Bronchial epithelial cell (primary cell): ENCODE results near the gene USP17L15. TPM values are rescaled to one million over a fixed set of nuclear protein-coding genes. Genes with fewer than 3 reads are reported as not detected.
"Not testable (repeated sequence)": the region's sequence is repeated elsewhere in the genome, so short reads cannot be mapped to it uniquely, and the experiment has no call there.

Experiments
- DNase-seq: peaks from one replicate; pipeline ENCODE4 v3.0.0-alpha.2; 2010; ENCODE audit warnings: low read depth
- FAIRE-seq: peaks from 2 replicates; lab custom pipeline; 2011; peaks lifted over from hg19 to GRCh38; lab: Jason Lieb, UNC
- H3K27me3 ChIP-seq: 2 replicates; pipeline ENCODE4 v1.5.1; 2011; ENCODE audit warnings: low read length; ENCODE audit not compliant: control insufficient read depth, insufficient read depth
- H3K36me3 ChIP-seq: 2 replicates; pipeline ENCODE4 v1.5.1; 2011; ENCODE audit warnings: low read length; ENCODE audit not compliant: control insufficient read depth, insufficient read depth
- H3K4me3 ChIP-seq: 2 replicates; pipeline ENCODE4 v1.5.1; 2011; ENCODE audit warnings: mild to moderate bottlenecking, low read depth, low read length, control low read depth
- total RNA-seq: library from RNA; depleted of rRNA; stranded (reverse); fragments of >200 nt; gene quantifications from 2 replicates; pipeline ENCODE4 v1.2.1, GENCODE V29; 2014

The USP17L15 gene, protein sequence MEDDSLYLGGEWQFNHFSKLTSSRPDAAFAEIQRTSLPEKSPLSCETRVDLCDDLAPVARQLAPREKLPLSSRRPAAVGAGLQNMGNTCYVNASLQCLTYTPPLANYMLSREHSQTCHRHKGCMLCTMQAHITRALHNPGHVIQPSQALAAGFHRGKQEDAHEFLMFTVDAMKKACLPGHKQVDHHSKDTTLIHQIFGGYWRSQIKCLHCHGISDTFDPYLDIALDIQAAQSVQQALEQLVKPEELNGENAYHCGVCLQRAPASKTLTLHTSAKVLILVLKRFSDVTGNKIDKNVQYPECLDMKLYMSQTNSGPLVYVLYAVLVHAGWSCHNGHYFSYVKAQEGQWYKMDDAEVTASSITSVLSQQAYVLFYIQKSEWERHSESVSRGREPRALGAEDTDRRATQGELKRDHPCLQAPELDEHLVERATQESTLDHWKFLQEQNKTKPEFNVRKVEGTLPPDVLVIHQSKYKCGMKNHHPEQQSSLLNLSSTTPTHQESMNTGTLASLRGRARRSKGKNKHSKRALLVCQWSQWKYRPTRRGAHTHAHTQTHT
- not detected in 2 replicates for total RNA-seq

DNA sequence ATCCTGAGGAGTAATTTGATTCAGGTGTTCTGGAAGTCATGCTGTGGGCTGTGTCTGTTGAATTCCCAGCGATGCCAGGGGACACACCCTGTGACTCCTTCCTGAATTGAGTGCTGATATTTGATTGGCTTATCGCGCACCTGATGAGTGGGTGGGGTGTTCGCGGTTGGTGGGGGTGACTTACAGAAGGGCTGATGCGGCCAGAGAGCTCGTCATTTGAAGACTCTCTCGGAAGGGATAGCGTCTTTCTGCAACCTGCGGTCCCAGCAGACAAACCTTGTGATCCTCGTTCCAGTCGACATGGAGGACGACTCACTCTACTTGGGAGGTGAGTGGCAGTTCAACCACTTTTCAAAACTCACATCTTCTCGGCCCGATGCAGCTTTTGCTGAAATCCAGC is at the start of gene USP17L15:
Gene USP17L15, plus strand, starts transcription at position 301 of the 400 bp plus-strand sequence. Its CDS starts 0 bp downstream, at position 301.
- not testable (repeated sequence) for H3K4me3 ChIP-seq, H3K36me3 ChIP-seq, FAIRE-seq, H3K27me3 ChIP-seq, DNase-seq

DNA sequence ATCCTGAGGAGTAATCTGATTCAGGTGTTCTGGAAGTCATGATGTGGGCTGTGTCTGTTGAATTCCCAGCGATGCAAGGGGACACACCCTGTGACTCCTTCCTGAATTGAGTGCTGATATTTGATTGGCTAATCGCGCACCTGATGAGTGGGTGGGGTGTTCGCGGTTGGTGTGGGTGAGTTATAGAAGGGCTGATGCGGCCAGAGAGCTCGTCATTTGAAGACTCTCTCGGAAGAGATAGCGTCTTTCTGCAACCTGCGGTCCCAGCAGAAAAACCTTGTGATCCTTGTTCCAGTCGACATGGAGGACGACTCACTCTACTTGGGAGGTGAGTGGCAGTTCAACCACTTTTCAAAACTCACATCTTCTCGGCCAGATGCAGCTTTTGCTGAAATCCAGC is 23.8 kb upstream of the USP17L15 start, which contains the start of gene USP17L10:
Gene USP17L10, plus strand, starts transcription at position 301 of the 400 bp plus-strand sequence. Its CDS starts 0 bp downstream, at position 301.
- not testable (repeated sequence) for FAIRE-seq, H3K4me3 ChIP-seq, DNase-seq, H3K27me3 ChIP-seq, H3K36me3 ChIP-seq

DNA sequence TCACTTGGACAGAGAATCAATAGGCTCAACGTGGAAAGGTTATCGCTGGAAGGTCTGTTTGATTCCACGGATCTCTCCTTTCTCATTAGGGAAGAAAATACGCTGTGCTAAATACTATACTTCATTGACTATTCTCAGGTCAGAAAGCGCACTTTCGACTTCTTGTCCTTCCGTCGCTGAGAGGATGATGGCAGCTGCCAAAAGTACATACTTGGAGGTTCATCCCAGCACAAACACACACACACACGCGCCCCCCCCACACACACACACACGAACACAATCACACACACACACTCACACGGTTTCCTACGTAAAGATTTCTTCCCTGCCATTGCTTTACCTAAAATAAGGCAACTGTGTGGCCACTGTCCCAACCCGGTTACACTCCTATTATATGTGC is 19.5 kb upstream of the USP17L15 start:
- DNase-seq, H3K4me3 ChIP-seq, H3K27me3 ChIP-seq, FAIRE-seq, H3K36me3 ChIP-seq: not testable (repeated sequence)

DNA sequence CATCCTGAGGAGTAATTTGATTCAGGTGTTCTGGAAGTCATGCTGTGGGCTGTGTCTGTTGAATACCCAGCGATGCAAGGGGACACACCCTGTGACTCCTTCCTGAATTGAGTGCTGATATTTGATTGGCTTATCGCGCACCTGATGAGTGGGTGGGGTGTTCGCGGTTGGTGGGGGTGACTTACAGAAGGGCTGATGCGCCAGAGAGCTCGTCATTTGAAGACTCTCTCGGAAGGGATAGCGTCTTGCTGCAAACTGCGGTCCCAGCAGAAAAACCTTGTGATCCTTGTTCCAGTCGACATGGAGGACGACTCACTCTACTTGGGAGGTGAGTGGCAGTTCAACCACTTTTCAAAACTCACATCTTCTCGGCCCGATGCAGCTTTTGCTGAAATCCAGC is 19.1 kb upstream of the USP17L15 start, which contains the start of gene USP17L11:
Gene USP17L11, plus strand, starts transcription at position 301 of the 400 bp plus-strand sequence. Its CDS starts 0 bp downstream, at position 301.
- not testable (repeated sequence) for H3K4me3 ChIP-seq, H3K27me3 ChIP-seq, DNase-seq, FAIRE-seq, H3K36me3 ChIP-seq

DNA sequence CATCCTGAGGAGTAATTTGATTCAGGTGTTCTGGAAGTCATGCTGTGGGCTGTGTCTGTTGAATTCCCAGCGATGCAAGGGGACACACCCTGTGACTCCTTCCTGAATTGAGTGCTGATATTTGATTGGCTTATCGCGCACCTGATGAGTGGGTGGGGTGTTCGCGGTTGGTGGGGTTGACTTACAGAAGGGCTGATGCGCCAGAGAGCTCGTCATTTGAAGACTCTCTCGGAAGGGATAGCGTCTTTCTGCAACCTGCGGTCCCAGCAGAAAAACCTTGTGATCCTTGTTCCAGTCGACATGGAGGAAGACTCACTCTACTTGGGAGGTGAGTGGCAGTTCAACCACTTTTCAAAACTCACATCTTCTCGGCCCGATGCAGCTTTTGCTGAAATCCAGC is 14.3 kb upstream of the USP17L15 start, which contains the start of gene USP17L12:
Gene USP17L12, plus strand, starts transcription at position 301 of the 400 bp plus-strand sequence. Its CDS starts 0 bp downstream, at position 301.
- H3K36me3 ChIP-seq, H3K4me3 ChIP-seq, FAIRE-seq, DNase-seq, H3K27me3 ChIP-seq: not testable (repeated sequence)

DNA sequence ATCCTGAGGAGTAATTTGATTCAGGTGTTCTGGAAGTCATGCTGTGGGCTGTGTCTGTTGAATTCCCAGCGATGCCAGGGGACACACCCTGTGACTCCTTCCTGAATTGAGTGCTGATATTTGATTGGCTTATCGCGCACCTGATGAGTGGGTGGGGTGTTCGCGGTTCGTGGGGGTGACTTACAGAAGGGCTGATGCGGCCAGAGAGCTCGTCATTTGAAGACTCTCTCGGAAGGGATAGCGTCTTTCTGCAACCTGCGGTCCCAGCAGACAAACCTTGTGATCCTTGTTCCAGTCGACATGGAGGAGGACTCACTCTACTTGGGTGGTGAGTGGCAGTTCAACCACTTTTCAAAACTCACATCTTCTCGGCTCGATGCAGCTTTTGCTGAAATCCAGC is 9.6 kb upstream of the USP17L15 start, which contains the start of gene USP17L13:
Gene USP17L13, plus strand, starts transcription at position 301 of the 400 bp plus-strand sequence. Its CDS starts 0 bp downstream, at position 301.
- not testable (repeated sequence) for DNase-seq, FAIRE-seq, H3K27me3 ChIP-seq

DNA sequence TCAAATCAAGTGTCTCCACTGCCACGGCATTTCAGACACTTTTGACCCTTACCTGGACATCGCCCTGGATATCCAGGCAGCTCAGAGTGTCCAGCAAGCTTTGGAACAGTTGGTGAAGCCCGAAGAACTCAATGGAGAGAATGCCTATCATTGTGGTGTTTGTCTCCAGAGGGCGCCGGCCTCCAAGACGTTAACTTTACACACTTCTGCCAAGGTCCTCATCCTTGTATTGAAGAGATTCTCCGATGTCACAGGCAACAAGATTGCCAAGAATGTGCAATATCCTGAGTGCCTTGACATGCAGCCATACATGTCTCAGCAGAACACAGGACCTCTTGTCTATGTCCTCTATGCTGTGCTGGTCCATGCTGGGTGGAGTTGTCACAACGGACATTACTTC is 3.9 kb upstream of the USP17L15 start:
- not testable (repeated sequence) for DNase-seq, H3K4me3 ChIP-seq, FAIRE-seq, H3K27me3 ChIP-seq, H3K36me3 ChIP-seq

More for the DNA sequence above, 9.6 kb upstream of the USP17L15 start, which contains the start of gene USP17L13:
- H3K4me3 ChIP-seq, H3K36me3 ChIP-seq: not testable (repeated sequence)

DNA sequence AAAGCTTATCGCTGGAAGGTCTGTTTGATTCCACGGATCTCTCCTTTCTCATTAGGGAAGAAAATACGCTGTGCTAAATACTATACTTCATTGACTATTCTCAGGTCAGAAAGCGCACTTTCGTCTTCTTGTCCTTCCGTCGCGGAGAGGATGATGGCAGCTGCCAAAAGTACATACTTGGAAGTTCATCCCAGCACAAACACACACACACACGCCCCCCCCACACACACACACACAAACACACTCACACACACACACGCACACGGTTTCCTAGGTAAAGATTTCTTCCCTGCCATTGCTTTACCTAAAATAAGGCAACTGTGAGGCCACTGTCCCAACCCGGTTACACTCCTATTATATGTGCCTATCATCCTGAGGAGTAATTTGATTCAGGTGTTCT is 4.3 kb downstream of the USP17L15 start:
- not testable (repeated sequence) for H3K4me3 ChIP-seq, H3K36me3 ChIP-seq, H3K27me3 ChIP-seq, DNase-seq
- peak; percentile 99 for FAIRE-seq

DNA sequence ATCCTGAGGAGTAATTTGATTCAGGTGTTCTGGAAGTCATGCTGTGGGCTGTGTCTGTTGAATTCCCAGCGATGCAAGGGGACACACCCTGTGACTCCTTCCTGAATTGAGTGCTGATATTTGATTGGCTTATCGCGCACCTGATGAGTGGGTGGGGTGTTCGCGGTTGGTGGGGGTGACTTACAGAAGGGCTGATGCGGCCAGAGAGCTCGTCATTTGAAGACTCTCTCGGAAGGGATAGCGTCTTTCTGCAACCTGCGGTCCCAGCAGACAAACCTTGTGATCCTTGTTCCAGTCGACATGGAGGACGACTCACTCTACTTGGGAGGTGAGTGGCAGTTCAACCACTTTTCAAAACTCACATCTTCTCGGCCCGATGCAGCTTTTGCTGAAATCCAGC is 9.4 kb downstream of the USP17L15 start, which contains the start of gene USP17L17:
Gene USP17L17, plus strand, starts transcription at position 301 of the 400 bp plus-strand sequence. Its CDS starts 0 bp downstream, at position 301.
- not testable (repeated sequence) for FAIRE-seq, H3K27me3 ChIP-seq, H3K36me3 ChIP-seq, H3K4me3 ChIP-seq, DNase-seq

DNA sequence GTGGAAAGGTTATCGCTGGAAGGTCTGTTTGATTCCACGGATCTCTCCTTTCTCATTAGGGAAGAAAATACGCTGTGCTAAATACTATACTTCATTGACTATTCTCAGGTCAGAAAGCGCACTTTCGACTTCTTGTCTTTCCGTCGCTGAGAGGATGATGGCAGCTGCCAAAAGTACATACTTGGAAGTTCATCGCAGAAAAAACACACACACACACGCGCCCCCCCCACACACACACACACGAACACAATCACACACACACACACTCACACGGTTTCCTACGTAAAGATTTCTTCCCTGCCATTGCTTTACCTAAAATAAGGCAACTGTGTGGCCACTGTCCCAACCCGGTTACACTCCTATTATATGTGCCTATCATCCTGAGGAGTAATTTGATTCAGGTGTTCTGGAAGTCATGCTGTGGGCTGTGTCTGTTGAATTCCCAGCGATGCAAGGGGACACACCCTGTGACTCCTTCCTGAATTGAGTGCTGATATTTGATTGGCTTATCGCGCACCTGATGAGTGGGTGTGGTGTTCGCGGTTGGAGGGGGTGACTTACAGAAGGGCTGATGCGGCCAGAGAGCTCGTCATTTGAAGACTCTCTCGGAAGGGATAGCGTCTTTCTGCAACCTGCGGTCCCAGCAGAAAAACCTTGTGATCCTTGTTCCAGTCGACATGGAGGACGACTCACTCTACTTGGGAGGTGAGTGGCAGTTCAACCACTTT is 13.9 kb downstream of the USP17L15 start, which contains the start of gene USP17L18:
Gene USP17L18, plus strand, starts transcription at position 678 of the 728 bp plus-strand sequence. Its CDS starts 0 bp downstream, at position 678.
- H3K4me3 ChIP-seq, DNase-seq, H3K36me3 ChIP-seq, H3K27me3 ChIP-seq: not testable (repeated sequence)
- FAIRE-seq = peak; percentile 96

DNA sequence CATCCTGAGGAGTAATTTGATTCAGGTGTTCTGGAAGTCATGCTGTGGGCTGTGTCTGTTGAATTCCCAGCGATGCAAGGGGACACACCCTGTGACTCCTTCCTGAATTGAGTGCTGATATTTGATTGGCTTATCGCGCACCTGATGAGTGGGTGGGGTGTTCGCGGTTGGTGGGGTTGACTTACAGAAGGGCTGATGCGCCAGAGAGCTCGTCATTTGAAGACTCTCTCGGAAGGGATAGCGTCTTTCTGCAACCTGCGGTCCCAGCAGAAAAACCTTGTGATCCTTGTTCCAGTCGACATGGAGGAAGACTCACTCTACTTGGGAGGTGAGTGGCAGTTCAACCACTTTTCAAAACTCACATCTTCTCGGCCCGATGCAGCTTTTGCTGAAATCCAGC is 18.9 kb downstream of the USP17L15 start, which contains the start of gene USP17L19:
Gene USP17L19, plus strand, starts transcription at position 301 of the 400 bp plus-strand sequence. Its CDS starts 0 bp downstream, at position 301.
- not testable (repeated sequence) for FAIRE-seq, H3K27me3 ChIP-seq, H3K36me3 ChIP-seq, DNase-seq, H3K4me3 ChIP-seq

DNA sequence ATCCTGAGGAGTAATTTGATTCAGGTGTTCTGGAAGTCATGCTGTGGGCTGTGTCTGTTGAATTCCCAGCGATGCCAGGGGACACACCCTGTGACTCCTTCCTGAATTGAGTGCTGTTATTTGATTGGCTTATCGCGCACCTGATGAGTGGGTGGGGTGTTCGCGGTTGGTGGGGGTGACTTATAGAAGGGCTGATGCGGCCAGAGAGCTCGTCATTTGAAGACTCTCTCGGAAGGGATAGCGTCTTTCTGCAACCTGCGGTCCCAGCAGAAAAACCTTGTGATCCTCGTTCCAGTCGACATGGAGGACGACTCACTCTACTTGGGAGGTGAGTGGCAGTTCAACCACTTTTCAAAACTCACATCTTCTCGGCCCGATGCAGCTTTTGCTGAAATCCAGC is 23.6 kb downstream of the USP17L15 start, which contains the start of gene USP17L20:
Gene USP17L20, plus strand, starts transcription at position 301 of the 400 bp plus-strand sequence. Its CDS starts 0 bp downstream, at position 301.
- not testable (repeated sequence) for DNase-seq, H3K27me3 ChIP-seq, H3K4me3 ChIP-seq, H3K36me3 ChIP-seq, FAIRE-seq

DNA sequence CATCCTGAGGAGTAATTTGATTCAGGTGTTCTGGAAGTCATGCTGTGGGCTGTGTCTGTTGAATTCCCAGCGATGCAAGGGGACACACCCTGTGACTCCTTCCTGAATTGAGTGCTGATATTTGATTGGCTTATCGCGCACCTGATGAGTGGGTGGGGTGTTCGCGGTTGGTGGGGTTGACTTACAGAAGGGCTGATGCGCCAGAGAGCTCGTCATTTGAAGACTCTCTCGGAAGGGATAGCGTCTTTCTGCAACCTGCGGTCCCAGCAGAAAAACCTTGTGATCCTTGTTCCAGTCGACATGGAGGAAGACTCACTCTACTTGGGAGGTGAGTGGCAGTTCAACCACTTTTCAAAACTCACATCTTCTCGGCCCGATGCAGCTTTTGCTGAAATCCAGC is 28.4 kb downstream of the USP17L15 start, which contains the start of gene USP17L21:
Gene USP17L21, plus strand, starts transcription at position 301 of the 400 bp plus-strand sequence. Its CDS starts 0 bp downstream, at position 301.
- not testable (repeated sequence) for FAIRE-seq, H3K27me3 ChIP-seq, H3K4me3 ChIP-seq, DNase-seq, H3K36me3 ChIP-seq
